Stimulated activated naive CD8-positive, alpha-beta T cell treated with anti-CD3 and anti-CD28 coated beads, Interleukin-15, Interleukin-2, amounts not matched to agents 100 ng/mL and 50 ng/mL, for 24 hours (primary cell): ENCODE data around the gene ACTN3.
"Not testable (repeated sequence)": the region's sequence is repeated elsewhere in the genome, so short reads cannot be mapped to it uniquely, and the experiment has no call there.

ENCODE experiments used
- H3K27ac Mint-ChIP-seq: one replicate; pipeline ENCODE4 v1.8.0; 2021; ENCODE audit warnings: mild to moderate bottlenecking, mixed read lengths
- H3K27me3 Mint-ChIP-seq: one replicate; pipeline ENCODE4 v1.8.0; 2021; ENCODE audit warnings: mixed read lengths
- H3K36me3 Mint-ChIP-seq: one replicate; pipeline ENCODE4 v1.8.0; 2021; ENCODE audit warnings: low read depth, mixed read lengths
- H3K4me1 Mint-ChIP-seq: one replicate; pipeline ENCODE4 v1.8.0; 2021; ENCODE audit warnings: low read depth, mixed read lengths
- H3K4me3 Mint-ChIP-seq: one replicate; pipeline ENCODE4 v1.8.0; 2021; ENCODE audit warnings: mild to moderate bottlenecking, mixed read lengths
- H3K9me3 Mint-ChIP-seq: one replicate; pipeline ENCODE4 v1.8.0; 2021; ENCODE audit warnings: mixed read lengths

ACTN3 gene

GRCh38 chr11:66539170-66539869 lies 7.4 kb upstream of the ACTN3 start:
- Mint-ChIP-seq H3K4me3 (no peak overlapping the region), H3K36me3 (peaks cover 20% of the 10 kb centered on the region), H3K27me3 (no peaks in the 10 kb centered on the region), H3K27ac (no peak overlapping the region), H3K9me3 (no peaks in the 10 kb centered on the region), H3K4me1 (peaks cover 18% of the 10 kb centered on the region)

DNA sequence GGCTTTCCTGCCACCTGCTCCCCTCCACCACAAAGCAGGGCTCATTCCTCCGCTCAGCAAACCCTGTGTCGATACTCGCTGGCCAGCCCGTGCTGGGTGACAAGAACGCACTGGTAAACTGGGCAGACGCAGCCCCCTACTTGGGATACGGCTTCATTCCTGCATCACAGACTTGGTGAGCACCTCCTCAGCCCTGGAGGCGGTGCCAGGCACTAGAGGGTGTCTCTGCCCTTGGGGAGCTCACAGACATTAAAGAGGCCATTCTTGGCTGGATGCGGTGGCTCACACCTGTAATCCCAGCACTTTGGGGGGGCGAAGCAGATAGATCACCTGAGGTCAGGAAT lies 6.9 kb upstream of the ACTN3 start:
- H3K36me3 Mint-ChIP-seq, result peaks cover 20% of the 10 kb centered on the region
- H3K4me3 Mint-ChIP-seq, result no peak overlapping the region
- no peaks in the 10 kb centered on the region for H3K9me3 Mint-ChIP-seq
- no peak overlapping the region for H3K27ac Mint-ChIP-seq
- no peaks in the 10 kb centered on the region for H3K27me3 Mint-ChIP-seq
- H3K4me1 Mint-ChIP-seq, result peaks cover 20% of the 10 kb centered on the region

DNA sequence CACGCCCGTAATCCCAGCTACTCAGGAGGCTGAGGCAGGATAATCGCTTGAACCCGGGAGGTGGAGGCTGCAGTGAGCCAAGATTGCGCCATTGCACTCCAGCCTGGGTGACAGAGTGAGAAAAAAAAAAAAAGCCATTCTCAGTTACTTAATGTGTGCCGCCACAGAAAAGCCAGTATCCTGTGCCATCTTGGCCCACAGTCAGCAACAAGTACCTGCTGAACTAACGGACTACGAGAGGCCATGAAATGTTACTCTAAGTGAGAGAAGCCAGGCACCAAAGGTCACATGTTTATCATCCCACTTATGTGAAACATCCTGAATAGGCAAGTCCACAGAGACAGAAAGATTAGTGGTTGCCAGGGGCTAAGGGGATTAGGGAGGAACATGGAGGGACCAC lies 6.1 kb upstream of the ACTN3 start:
- not testable (repeated sequence) for H3K27me3 Mint-ChIP-seq, H3K9me3 Mint-ChIP-seq, H3K27ac Mint-ChIP-seq, H3K4me3 Mint-ChIP-seq
- Mint-ChIP-seq H3K36me3 (peaks cover 19% of the 10 kb centered on the region), H3K4me1 (peaks cover 25% of the 10 kb centered on the region)

- Mint-ChIP-seq H3K27ac (peak overlapping the region; percentile 17), H3K27me3 (no peaks in the 10 kb centered on the region), H3K36me3 (peaks cover 12% of the 10 kb centered on the region), H3K9me3 (no peaks in the 10 kb centered on the region), H3K4me1 (peaks cover 29% of the 10 kb centered on the region), H3K4me3 (no peak overlapping the region)
Measured at GRCh38 chr11:66541892-66542291, 4.8 kb upstream of the ACTN3 start.

DNA sequence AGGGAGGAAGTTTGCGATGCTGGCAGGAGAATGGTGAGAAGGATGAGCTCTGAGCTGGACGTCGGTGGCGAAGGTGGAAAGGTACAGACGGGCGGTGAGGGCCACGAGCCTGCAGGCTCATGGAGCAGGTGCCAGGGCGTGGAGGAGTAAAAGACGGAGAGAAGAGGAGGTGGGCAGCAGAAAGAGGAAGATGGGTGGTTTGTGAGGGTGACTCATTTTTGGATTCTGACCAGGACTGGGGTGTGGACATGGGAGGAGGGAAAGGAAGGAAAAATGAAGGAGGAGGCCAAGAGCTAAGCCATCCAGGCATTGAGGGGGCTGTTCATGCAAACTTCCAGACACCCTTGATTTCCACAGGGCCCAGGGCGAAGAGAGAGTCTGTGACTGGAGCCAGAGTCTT lies 4.3 kb upstream of the ACTN3 start:
- H3K4me3 Mint-ChIP-seq, result no peak overlapping the region
- no peaks in the 10 kb centered on the region for H3K27me3 Mint-ChIP-seq
- peaks cover 29% of the 10 kb centered on the region for H3K4me1 Mint-ChIP-seq
- H3K9me3 Mint-ChIP-seq, result no peaks in the 10 kb centered on the region
- peak overlapping the region; percentile 17 for H3K27ac Mint-ChIP-seq
- H3K36me3 Mint-ChIP-seq, result peaks cover 12% of the 10 kb centered on the region

- H3K4me3 Mint-ChIP-seq, result peak overlapping the region; percentile 68
- peaks cover 2% of the 10 kb centered on the region for H3K27me3 Mint-ChIP-seq
- H3K27ac Mint-ChIP-seq, result peak overlapping the region; percentile 65
- peaks cover 29% of the 10 kb centered on the region for H3K4me1 Mint-ChIP-seq
- H3K36me3 Mint-ChIP-seq, result peaks cover 12% of the 10 kb centered on the region
- H3K9me3 Mint-ChIP-seq, result no peaks in the 10 kb centered on the region
Measured at GRCh38 chr11:66543263-66544107, 3.2 kb upstream of the ACTN3 start.

GRCh38 chr11:66544952-66545351 lies 1.8 kb upstream of the ACTN3 start:
- H3K36me3 Mint-ChIP-seq, result peaks cover 12% of the 10 kb centered on the region
- H3K27me3 Mint-ChIP-seq, H3K9me3 Mint-ChIP-seq: not testable (repeated sequence)
- H3K4me3 Mint-ChIP-seq, result peak overlapping the region; percentile 92
- H3K4me1 Mint-ChIP-seq, result peaks cover 29% of the 10 kb centered on the region
- peak overlapping the region; percentile 82 for H3K27ac Mint-ChIP-seq

DNA sequence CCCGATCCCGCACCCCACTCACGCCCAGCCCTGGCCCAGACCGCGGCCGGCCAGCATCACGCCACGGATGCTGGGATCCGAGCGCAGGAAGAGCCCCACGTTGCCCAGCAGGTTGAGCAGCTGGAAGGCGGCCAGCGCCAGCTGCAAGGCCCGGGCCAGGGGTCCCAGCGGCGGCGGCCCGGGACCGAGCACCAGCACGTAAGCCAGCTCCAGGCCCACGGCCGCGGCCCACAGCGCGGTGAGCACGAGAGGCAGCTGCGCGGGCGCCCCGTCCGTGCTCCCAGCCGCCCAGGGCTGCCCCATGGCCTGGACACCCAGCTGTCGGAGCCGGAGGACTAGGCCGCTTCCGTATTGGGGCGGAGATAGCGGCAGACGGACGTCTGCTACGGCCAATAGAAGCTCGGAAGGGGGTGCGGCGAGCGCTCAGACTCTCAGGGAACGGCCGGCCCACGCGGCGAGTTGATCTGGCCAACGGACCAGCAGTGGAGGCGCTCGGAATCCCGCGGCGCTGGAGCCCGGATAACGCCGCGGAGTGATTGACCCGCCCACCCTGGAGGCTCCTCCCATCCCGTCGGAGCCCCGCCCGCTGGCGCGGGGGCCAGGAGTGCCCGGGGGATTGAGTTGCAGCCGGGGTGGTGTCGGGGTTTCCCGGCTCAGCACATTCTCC lies 869 bp upstream of the ACTN3 start, which contains the start of gene ZDHHC24:
ZDHHC24 (minus strand) TSS at position 348 of the 667 bp plus-strand sequence; CDS start at position 303, 45 bp downstream.
- Mint-ChIP-seq H3K4me1 (peaks cover 29% of the 10 kb centered on the region), H3K27ac (peak within 1 kb of the TSS; percentile 82), H3K4me3 (peak within 1 kb of the TSS; percentile 92)

DNA sequence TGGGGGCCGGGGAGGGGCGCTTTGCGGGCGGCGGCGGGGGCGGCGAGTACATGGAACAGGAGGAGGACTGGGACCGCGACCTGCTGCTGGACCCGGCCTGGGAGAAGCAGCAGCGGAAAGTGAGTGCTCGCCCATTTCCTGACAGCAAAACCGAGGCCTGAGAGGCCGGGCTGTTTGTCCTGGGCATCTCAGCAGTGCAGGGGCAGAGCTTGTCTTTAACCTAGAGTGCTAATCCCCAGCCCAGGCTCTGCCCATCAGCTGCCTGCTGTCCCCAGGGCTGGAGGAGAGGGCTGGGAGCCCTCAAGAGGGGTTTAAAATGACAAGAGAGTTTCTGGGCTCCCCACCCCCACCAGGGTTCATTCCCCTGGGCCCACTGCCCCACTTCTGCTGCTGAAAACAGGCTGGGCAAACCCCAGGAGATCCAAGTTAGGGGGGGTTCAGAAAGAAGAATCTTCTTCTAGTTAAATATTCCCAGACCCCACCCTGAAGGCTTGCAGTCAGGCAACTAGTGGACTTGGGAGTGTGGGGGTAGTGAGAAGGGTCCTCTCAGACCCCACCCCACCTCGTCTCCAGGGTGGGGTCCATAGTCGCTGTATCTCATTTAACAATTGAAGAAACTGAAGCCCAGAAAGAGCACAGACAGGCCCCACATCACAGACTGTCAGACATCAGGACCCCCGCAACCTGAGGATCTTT lies 411 bp downstream of the ACTN3 start:
- Mint-ChIP-seq H3K36me3 (peaks cover 6% of the 10 kb centered on the region), H3K9me3 (no peaks in the 10 kb centered on the region), H3K4me1 (peaks cover 24% of the 10 kb centered on the region), H3K27ac (no peak overlapping the region), H3K4me3 (peak overlapping the region; percentile 81), H3K27me3 (peaks cover 8% of the 10 kb centered on the region)

More for the DNA sequence above, 869 bp upstream of the ACTN3 start, which contains the start of gene ZDHHC24:
- Mint-ChIP-seq H3K36me3 (peaks cover 12% of the 10 kb centered on the region), H3K27me3 (peaks cover 8% of the 10 kb centered on the region), H3K9me3 (no peaks in the 10 kb centered on the region)

DNA sequence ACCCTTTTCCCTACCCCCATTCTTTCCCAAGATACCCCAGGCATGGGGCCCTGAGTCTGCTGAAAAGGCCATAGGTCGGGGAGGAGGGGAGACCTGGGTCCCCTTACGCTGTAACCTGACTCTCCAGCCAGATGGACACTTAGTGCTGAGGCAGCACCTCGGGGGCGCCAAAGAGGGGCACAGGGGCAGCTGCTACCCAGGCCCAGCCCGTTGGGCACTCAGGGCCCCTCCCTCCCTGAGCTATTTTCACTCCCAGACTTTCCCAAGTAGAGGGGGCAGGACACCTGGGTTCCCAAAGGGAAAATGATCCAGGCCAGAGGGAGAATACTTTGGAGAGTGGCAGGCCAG lies 933 bp downstream of the ACTN3 start:
- H3K4me1 Mint-ChIP-seq, result peaks cover 24% of the 10 kb centered on the region

DNA sequence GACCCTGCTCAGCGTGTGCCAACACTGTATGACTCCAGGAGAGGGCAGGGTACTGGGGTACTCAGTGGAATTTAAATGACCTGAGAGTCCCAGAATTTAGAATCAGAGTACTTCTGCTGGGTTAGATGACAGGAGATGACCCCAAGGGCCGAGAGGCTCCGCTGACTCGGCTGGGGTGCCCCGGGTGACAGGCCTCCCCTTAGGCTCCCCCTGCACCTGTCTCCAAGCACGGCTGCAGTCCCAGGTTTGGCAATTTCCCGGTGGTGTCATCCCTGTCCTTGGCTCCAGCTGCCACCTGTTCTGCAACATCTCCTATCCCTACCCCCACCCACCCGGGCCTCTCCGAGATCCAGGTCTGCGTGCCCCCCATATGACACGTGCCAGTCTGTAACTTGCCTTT lies 1.3 kb downstream of the ACTN3 start:
- H3K9me3 Mint-ChIP-seq, result no peaks in the 10 kb centered on the region
- H3K36me3 Mint-ChIP-seq, result no peaks in the 10 kb centered on the region
- peaks cover 23% of the 10 kb centered on the region for H3K4me1 Mint-ChIP-seq
- H3K27me3 Mint-ChIP-seq, result peaks cover 8% of the 10 kb centered on the region
- H3K4me3 Mint-ChIP-seq, result no peak overlapping the region
- no peak overlapping the region for H3K27ac Mint-ChIP-seq

More for the DNA sequence above, 933 bp downstream of the ACTN3 start:
- peaks cover under 1% of the 10 kb centered on the region for H3K36me3 Mint-ChIP-seq
- H3K27ac Mint-ChIP-seq, result no peak overlapping the region
- H3K4me3 Mint-ChIP-seq, result no peak overlapping the region
- H3K9me3 Mint-ChIP-seq, result no peaks in the 10 kb centered on the region
- peaks cover 8% of the 10 kb centered on the region for H3K27me3 Mint-ChIP-seq

- Mint-ChIP-seq H3K4me3 (no peak overlapping the region), H3K27me3 (peaks cover 8% of the 10 kb centered on the region), H3K9me3 (no peaks in the 10 kb centered on the region), H3K4me1 (peaks cover 14% of the 10 kb centered on the region), H3K36me3 (no peaks in the 10 kb centered on the region), H3K27ac (no peak overlapping the region)
Measured at GRCh38 chr11:66548774-66549630, 2.3 kb downstream of the ACTN3 start.

GRCh38 chr11:66549696-66550095 lies 3.0 kb downstream of the ACTN3 start:
- no peak overlapping the region for H3K27ac Mint-ChIP-seq
- peaks cover 8% of the 10 kb centered on the region for H3K27me3 Mint-ChIP-seq
- H3K4me1 Mint-ChIP-seq, result peaks cover 9% of the 10 kb centered on the region
- no peaks in the 10 kb centered on the region for H3K36me3 Mint-ChIP-seq
- H3K4me3 Mint-ChIP-seq, result no peak overlapping the region
- no peaks in the 10 kb centered on the region for H3K9me3 Mint-ChIP-seq

- H3K27ac Mint-ChIP-seq, result no peak overlapping the region
- H3K36me3 Mint-ChIP-seq, result no peaks in the 10 kb centered on the region
- H3K27me3 Mint-ChIP-seq, result peaks cover 8% of the 10 kb centered on the region
- no peaks in the 10 kb centered on the region for H3K9me3 Mint-ChIP-seq
- H3K4me3 Mint-ChIP-seq, result no peak overlapping the region
- peaks cover 4% of the 10 kb centered on the region for H3K4me1 Mint-ChIP-seq
Measured at GRCh38 chr11:66550887-66551286, 4.2 kb downstream of the ACTN3 start.
